GM21526 (cell line): ENCODE results near the gene NONO.
"Not testable (repeated sequence)": the region's sequence is repeated elsewhere in the genome, so short reads cannot be mapped to it uniquely, and the experiment has no call there.

Source experiments
- ATAC-seq: cut with Tn5 transposase; IDR thresholded peaks from one replicate; pipeline ENCODE4 v1.9.1; 2021; ENCODE audit warnings: moderate library complexity; ENCODE audit not compliant: unreplicated experiment, low FRiP score

NONO gene

DNA sequence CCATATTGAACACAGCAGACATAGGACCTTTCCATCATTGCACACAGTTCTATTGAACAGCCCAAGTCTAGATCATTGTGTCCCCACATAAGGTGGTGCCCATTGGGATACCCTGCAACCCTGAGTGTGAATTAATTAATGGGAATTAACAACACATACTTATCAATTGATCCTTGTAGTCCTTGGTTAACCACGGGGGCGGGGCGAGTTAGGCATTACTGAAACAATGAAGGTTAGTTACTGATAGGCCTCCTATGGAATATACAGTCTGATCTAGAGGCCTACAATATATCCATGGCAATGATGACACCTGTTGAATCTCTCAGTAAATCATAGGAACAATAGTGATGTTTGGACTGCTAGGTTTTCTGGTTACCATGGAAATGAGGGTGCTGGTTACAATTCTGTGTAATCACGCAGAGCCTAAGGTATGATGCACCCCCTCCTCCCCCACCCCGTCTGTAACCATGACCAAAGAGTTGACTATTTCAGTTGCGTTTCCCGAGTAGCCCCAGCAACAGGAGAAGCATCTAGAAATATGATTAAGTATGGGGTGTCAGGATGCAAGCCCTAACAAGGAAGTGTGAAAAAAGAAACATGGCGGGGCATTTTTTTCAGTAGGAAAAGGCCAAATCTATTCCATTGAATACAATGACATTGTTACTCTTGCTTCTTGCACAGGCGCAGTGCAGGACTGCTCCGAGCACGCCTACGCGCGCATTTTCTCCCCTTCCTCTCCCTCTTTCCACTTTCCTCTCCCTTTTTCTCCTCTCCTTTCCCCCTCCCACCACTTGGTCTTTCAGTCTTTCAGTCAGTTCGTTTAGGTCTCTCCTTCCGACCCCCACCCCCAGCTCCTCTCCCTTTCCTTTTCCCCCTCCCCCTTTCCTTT lies 677 bp upstream of the NONO start:
- peak; percentile 21 for ATAC-seq

DNA sequence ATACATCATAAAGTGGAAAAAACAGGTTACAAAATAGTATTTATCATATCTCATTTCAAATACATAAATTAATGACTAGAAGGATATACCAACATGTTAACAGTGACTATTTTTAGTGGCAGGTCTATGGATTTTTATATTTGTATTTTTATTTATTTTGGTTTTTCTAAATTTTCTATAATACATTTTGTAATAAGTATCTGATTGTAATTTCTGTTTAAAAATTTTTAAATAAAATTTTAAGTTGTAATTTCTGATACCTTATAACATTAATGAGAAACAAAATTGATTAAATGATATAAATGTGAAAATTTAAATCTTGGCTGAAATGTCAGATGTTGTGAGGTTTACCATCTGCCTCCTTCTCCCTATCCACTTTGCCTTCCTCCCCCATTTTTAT lies 2.5 kb downstream of the NONO start:
- ATAC-seq, result no peak

DNA sequence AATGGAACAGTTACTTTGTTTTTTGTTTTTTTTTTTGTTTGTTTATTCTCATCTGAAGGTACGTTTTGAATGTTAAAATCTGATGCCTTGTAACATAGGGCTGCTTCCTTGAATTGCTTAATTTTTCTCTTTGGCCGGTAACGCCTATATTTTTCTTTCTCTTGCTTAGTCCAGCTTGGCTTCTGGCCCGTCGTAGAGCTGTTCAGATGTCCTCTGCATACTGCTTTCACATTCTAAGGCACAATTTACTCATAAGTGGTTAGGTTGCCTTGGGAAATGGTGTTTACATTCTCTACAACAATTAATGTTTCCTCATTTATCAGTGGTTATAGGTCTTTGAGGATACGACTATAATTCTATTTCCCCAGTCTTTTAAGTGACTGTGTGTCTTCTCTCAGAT lies 7.9 kb downstream of the NONO start:
- no peak for ATAC-seq

DNA sequence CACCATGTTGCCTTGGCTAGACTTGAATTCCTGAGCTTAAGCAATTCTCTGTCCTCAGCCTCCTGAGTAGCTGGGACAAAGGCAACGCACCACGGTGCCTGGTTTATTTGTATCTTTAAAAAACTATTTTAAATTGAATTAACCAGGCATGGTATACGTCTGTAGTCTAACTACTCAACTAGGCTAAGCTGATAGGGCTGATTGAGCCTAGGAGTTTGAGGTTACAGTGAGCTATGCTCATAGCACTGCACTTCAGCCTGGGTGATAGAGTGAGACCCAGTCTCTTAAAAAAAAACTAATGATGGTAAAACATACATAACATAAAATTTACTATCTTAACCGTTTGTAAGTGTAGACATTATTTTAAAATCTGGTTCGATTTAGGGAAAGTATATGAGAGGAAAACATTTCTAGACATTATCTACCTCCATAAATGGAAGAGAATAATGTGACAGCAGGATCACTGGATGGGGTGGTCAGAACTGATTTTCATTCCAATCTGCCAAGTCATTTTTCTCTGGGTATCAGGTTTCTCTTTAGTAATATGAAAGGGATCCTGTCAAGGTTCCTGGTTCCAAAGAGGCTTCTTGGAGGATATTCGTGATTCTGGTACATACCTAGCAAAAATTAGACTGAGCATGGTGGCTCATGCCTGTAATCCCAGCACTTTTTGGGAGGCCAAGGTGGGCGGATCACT lies 9.4 kb downstream of the NONO start:
- no peak for ATAC-seq

DNA sequence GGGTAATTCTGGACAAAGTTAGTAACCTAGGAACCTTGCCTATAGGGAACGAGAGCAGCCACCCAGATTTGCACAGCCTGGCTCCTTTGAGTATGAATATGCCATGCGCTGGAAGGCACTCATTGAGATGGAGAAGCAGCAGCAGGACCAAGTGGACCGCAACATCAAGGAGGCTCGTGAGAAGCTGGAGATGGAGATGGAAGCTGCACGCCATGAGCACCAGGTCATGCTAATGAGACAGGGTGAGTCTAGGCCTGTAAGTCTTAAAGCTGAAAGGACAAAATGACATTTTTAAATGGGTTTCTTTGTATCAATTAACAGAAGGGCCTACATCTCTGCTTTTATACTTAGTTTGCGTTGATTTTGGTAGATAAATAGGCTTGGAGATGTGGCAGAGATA lies 13.4 kb downstream of the NONO start:
- ATAC-seq, result no peak

DNA sequence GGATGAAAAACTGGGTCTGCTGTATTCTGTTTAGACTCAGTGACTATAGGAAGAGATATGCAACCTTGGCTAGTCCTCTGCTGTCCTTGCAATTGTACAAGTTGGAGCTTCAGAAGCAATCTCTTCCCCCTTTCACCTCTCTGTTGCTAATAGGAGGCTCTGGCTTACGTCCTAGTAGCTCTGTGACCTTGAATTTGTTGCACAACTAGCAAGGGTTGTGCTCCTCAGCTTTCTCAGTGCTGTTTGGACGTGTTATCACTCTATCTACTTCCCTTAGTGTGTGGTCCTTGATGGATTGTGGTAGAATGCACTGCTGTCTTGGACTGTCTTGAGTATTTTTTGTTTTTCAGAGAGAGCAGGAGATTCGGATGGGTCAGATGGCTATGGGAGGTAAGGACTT lies 14.7 kb downstream of the NONO start:
- no peak for ATAC-seq

DNA sequence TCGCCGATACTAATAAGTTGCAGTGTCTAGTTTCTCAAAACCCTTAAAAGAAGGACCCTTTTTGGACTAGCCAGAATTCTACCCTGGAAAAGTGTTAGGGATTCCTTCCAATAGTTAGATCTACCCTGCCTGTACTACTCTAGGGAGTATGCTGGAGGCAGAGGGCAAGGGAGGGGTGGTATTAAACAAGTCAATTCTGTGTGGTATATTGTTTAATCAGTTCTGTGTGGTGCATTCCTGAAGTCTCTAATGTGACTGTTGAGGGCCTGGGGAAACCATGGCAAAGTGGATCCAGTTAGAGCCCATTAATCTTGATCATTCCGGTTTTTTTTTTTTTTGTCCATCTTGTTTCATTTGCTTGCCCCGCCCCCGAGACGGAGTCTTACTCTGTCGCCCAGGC lies 16.6 kb downstream of the NONO start:
- ATAC-seq, result not testable (repeated sequence)

DNA sequence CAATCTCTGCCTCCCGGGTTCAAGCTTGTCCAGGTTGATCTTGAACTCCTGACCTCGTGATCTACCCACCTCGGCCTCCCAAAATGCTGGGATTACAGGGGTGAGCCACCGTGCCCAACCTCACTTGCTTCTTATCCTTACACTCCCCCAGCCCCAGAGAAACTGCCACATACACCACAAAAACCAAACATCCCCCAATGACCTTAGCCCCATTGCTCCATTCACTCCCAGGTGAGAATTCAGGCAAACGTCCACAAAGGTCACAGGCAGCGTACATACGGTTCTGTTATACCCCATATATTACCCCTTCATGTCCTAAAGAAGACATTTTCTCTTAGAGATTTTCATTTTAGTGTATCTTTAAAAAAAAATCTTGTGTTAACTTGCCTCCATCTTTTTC lies 17.1 kb downstream of the NONO start:
- not testable (repeated sequence) for ATAC-seq

DNA sequence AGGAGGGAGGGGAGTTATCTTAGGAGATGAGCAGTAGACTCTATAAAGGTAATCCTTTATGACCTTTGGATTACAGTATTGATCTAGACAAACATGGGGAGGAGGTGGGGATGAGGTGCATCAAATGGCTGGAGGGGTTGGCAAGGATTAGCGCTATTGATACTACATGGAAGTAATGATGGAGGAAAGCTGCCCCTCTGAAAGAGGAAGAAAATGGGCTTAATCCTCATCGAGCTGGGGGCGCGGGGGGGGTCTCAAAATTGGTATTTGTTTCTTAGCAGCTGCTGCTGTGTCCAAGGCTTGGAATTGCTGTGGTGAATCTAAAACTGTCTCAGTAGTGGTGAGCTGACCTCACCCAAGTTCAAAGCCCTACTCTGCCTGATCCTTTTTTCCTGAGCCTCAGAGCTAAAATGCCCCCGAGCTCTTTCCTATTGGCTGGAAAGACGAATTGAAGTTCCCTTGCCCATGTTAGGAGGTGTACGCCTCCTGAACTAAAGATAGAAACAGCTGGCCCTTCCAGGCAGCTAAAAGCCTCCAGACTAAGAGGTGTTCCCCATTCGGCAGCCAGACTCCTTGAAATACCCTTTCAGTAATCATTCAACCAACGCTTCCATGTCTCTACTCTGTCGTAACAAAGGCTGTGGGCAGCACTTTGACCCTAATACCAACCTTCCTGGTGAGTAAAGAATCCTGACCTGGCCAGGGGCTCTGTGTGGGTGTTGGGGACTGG lies 17.9 kb downstream of the NONO start, which contains the start of gene ITGB1BP2:
TSS of gene ITGB1BP2 (plus strand) at position 556 of the 730 bp plus-strand sequence. CDS start at position 613, 57 bp downstream.
- no peak for ATAC-seq

DNA sequence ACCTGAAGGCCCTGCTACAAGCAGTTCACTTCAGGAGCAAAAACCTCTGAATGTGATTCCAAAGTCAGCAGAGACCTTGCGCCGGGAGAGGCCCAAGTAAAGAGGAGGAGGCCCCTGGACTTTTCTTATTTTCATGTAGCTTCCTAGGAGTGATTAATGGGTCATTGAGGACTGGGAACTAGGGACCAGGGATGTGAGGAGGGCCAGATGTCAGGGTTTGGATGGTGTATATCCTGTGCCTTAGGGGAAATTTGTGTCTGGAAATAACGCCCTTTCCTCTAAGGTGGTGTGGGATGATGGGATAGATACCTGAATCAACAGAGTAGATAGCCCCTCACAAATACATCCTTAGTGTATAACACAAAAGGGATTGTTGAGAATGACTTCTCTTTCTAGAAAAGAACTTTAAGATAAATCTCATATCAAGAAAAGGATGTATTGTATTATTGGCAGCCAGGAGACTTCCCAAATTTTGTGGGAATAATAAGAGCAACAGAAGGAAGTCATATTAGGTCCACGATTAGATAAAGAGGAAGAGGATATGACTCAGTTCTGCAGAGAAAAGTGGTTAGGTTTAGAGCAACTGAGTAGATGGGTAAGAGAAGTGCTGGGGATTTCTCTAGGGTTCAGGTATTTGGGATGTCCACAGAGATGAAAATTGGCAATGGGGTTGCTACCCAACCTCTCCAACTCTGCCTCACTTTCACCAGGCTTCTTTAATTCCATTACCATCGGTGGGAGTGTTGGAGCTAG lies 19.2 kb downstream of the NONO start:
- no peak for ATAC-seq

DNA sequence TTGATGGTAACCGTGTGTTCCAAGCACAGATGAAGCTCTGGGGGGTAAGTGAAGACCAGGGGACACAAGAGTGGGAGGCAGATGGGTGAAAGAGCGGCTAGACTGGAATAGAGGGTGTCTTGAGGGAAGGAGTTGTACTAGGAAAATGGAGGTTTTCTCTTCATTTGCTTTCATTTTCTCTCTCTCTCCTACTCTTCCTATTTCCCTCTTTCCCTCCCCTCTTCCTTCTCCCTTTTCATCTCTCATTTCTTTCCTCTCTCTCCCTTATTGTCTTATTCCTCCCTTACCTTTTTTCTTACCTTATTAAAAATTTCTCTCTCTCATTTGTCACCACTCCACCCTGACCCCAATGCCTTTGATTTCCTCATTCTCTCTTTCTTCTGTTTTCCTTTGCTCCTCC lies 21.1 kb downstream of the NONO start:
- ATAC-seq, result no peak

DNA sequence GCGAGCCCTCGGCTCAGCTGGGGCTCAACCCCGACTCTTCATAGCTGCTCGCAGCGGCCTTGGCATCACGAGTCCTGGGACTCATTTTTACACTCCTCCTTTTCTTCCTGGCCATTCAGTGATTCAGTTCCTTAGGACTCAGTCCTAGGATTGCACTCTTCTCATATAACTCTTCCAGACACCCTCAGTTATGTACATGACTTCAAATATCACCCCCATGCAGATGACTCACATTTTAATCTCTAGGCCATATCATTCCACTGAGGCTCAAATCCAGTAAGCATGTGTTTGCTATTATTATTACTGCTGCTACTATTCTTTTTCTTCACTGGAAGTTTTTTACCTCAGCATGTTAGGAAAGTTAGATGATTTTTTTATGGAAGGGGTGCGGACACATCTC lies 32.5 kb downstream of the NONO start:
- ATAC-seq, result no peak

DNA sequence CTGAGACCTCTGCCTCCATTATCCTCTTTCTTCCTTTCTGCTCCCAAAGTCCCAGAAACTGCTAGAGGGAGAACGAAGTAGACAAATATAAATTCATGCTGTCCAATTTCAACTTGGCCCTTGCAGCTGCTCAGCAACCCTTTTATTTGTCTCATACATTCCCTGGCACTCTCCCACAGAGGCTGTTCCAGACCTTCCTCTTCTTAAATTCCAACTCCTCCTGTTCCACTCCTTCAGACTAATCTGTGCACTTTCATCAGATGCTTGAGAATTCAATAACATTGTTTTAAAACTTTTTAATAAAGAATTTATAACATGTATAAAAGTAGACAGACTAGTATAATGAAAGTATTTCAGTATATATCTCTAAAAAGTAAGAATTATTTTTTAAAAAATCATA lies 33.5 kb downstream of the NONO start:
- ATAC-seq, result not testable (repeated sequence)

DNA sequence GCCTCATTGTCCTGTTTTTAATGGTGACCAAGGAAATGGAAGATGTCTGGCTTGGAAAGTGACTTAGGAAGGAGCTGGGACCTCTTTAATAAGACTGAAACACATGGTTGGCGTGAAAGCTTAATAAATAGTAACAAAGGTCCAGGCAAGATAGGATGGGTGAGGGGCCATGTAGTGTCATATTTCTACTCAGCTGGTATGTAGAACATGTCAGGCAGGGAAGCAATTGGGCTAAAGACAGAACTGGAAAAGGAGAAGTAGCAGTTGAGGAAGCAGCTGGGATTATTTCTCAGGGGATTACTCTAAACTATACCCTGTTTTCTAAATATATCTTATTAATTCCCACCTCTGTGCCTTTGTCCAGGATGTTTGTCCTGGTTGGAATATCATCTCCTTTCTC lies 36.7 kb downstream of the NONO start:
- no peak for ATAC-seq

DNA sequence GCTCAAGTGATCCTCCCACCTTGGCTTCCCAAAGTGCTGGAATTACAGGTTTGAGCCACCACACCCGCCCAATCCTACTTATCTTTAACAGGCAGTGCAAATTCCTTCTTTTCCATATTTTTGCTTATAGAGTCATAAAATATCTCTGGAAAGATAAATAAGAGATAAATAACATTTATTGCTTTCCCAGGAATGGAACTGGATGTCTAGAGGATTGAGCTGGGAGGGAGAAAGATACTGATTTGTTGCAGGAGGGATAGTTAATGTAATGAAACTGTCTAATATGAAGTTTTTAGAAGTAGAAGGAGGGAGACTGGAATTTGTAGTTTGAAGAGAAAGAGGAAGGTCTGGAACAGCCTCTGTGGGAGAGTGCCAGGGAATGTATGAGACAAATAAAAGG lies 38.3 kb downstream of the NONO start:
- ATAC-seq, result no peak

DNA sequence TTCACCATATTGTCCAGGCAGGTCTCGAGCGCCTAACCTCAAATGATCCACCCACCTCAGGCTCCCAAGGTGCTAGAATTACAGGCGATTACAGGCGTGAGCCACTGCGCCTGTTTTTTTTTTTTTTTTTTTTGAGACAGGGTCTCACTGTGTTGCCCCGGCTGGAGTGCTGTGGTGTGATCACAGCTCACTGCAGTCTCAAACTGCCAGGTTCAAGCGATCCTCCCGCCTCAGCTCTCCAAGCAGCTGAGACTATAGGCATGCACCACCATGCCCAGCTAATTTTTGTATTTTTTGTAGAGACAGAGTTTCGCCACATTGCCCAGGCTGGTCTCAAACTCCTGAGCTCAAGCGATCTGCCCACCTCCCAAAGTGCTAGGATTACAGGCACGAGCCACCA lies 41.0 kb downstream of the NONO start:
- ATAC-seq, result not testable (repeated sequence)

DNA sequence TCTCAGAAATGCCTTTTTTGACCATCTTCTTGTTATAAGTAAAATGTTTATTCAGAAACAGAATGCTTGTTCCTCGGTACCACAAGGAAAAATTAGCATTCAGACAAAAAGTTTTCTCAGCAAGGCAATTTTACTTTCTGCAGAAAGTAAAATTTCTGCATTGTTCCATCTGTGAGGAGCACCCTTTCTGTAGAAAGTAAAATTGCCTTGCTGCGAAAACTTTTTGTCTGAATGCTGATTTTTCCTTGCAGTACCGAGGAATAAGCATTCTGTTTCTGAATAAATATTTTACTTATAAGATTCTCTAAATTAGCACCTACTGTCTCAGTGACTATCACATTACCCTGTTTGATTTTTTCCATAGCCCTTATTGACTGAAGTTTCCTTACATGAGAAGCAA lies 43.0 kb downstream of the NONO start:
- no peak for ATAC-seq

DNA sequence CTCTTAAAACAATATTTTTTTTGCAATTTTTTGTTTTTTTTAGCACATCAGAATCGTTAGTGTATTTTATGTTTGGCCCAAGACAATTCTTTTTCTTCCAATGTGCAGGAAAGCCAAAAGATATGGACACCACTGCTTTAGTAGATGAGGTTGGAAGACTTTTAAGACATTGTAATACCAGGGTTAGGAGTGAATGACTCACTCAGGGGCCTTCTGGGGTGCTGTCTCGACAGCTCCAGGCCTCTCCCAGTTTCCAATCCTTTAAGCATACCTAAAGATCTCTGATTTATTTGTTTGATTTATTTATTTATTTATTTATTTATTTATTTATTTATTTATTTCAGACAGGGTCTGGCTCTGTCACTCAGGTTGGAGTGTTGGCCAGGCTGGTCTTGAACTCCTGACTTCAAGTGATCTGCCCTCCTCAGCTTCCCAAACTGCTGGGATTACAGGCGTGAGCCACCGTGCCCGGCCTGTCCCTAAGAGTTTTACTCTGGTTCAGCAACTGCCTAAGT lies 65.8 kb downstream of the NONO start:
- ATAC-seq, result not testable (repeated sequence)

DNA sequence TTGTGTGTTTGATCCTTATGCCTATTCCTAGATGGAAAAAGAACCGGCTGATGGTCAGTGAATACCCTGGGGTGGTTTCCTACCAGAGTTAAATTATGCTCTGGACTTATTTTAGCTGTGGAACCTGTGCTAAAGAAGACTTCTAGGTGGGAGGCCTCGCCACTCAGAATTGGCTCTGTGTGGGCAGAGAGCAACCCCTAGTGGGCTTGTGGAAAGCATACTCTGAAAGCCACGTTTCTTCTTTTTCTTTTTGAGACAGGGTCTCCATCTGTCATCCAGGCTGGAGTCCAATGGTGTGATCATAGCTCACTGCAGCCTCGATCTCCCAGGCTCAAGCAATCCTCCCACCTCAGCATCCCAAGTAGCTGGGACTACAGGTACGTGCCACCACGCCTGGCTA lies 66.4 kb downstream of the NONO start:
- ATAC-seq, result not testable (repeated sequence)
